Measurements from ENCODE around the gene PGA5. TPM values are rescaled to one million over a fixed set of nuclear protein-coding genes. Genes with fewer than 3 reads are reported as not detected.

PGA5 gene
- total RNA-seq = not detected in 2 replicates

GRCh38 chr11:61240875-61241274, at the start of gene PGA5:
PGA5 (plus strand) TSS chr11:61241175; CDS start chr11:61241227, 52 bp downstream.

DNA sequence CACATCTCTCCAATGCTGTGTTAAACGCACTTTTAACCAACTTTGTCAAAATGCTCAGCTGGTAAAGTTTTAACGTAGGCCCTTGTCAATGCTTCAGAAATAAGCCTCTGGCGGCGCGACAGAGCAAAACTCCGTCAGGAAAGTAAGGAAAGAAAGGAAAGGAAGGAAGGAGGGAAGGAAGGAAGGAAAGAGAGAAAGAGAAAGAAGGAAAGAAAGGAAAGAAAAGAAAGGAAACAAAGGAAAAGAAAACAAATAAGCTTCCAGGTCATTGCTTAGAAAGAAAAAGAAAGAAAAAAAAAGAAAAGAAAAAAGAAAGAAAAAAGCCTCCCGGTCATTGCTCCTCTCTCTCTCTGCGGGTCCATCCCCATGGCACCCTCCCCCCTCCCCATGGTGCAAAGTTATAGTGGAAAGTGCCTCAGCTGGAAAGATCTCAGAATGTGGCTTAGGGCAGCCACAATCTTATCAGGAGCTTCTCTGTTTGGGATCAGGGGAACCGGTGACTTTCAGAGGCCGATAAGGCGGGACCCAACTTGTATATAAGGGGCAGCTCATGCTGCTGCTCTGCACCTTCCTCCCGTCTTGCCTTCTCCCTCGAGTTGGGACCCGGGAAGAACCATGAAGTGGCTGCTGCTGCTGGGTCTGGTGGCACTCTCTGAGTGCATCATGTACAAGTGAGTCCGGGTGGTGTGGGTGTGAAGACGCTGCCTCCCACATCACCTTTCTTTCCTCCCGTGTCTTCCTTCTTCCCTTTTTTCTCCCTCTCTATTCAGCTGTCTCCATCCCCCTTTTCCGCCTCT, 37.8 kb upstream of the PGA5 start, which contains the start of gene PGA3:
Gene PGA3 (plus strand): TSS at position 566 of the 797 bp plus-strand sequence. CDS start 50 bp downstream, at position 616.

DNA sequence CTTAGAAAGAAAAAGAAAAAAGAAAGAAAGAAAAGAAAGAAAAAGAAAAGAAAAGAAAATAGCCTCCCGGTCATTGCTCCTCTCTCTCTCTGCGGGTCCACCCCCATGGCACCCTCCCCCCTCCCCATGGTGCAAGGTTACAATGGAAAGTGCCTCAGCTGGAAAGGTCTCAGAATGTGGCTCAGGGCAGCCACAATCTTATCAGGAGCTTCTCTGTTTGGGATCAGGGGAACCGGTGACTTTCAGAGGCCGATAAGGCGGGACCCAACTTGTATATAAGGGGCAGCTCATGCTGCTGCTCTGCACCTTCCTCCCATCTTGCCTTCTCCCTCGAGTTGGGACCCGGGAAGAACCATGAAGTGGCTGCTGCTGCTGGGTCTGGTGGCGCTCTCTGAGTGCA, 18.9 kb upstream of the PGA5 start, which contains the start of gene PGA4:
Gene PGA4 (plus strand): TSS at position 301 of the 400 bp plus-strand sequence. CDS start 54 bp downstream, at position 355.

DNA sequence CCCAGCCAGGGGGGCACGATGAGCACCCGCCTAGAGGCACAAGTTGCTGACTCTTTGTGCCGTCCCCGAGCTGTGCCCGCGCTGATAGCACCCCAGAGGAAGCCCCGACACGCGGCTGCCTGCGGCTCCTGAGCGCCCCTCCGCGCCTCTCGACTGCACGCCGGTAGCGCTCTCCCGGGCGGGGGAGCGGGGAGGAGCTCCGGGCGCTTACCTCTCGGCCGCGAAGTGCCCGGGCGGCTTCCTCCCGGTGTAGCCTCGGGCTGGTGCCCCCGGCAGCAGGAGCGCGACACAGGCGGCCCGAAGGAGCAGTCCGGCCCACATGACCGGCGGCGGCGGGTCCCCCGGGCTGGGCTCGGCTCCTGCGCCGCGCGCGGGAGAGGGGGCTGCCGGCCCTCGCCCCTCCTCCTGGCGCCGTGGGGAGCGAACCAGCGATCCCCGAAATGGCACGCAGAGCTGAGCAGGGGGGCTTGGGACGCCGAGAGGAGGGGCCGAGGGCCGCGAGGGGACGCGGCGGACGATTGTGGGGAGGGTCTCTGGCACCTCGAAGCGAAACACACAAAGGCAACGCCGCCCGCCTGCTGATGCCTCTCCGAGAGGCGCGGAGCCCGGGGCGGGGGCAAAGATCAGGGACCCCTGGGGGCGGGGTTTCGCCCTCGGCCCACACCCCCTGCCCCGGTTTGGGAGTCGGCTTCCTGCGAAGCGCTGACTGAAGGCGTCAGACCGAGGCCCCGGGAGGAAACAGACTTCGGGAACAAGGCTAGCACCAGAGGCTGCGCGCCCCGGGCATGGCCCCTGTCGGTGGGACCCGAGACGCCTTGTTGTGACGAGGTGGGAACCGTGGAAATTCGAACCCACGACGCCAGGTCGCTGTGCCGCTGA, 54.0 kb downstream of the PGA5 start, which contains the start of gene VWCE:
Gene VWCE (minus strand): TSS at position 600 of the 879 bp plus-strand sequence. CDS start 279 bp downstream, at position 321.

Other genes starting within 250 kb of the PGA5 start
- gene CD5, start 138.7 kb upstream of the PGA5 start, total RNA-seq = not detected in 2 replicates
- 9.7 TPM in 2 replicates for gene VPS37C, start 79.7 kb upstream of the PGA5 start, total RNA-seq
- gene PGA3, start 37.7 kb upstream of the PGA5 start, total RNA-seq = not detected in 2 replicates
- not detected in 2 replicates for gene PGA4, start 18.8 kb upstream of the PGA5 start, total RNA-seq
- gene VWCE, start 54.1 kb downstream of the PGA5 start, total RNA-seq = 2.2 and 4.4 TPM in 2 replicates
- gene DDB1, start 91.9 kb downstream of the PGA5 start, total RNA-seq = 180 and 209 TPM in 2 replicates
- gene TKFC, start 92.1 kb downstream of the PGA5 start, total RNA-seq = 27.8 and 30.3 TPM in 2 replicates
- gene CYB561A3, start 120.7 kb downstream of the PGA5 start, total RNA-seq = 102 and 118 TPM in 2 replicates
- gene TMEM138, start 121.2 kb downstream of the PGA5 start, total RNA-seq = 32.8 and 42.8 TPM in 2 replicates
- 12.8 and 14.0 TPM in 2 replicates for gene TMEM216, start 151.4 kb downstream of the PGA5 start, total RNA-seq
- 26.2 and 26.3 TPM in 2 replicates for gene CPSF7, start 188.8 kb downstream of the PGA5 start, total RNA-seq
- 38.5 and 67.4 TPM in 2 replicates for gene SDHAF2, start 188.9 kb downstream of the PGA5 start, total RNA-seq

Data from pericardium fibroblast (primary cell).